H1 (cell line): ENCODE measurements around the gene PPP1R1B. TPM values are rescaled to one million over a fixed set of nuclear protein-coding genes. Genes with fewer than 3 reads are reported as not detected.
A peak's percentile ranks its signal among the peaks of the same experiment; 100 is the strongest.

Experiments used
- CTCF ChIA-PET: fragments of 300-600 bp; sonication (Branson Sonifier 250); formaldehyde crosslinking; loops from one replicate; lab custom pipeline; 2021; ENCODE audit not compliant: partially characterized antibody; lab: Charles Lee
- POLR2A ChIA-PET: fragments of 300-600 bp; sonication (Branson Sonifier 250); formaldehyde crosslinking; loops from one replicate; lab custom pipeline; 2021; ENCODE audit warnings: inconsistent platforms; ENCODE audit not compliant: partially characterized antibody; lab: Charles Lee
- DNase-seq, 2 experiments: peaks; one replicate each; pipeline versions ENCODE4 v3.0.0 to v3.0.0-alpha.2; 2010 to 2022; ENCODE audit warnings: low spot score in 2 of 2, low read depth in 1 of 2, mixed read lengths in 1 of 2
- FAIRE-seq: peaks from 2 replicates; lab custom pipeline; 2011; peaks lifted over from hg19 to GRCh38; lab: Jason Lieb, UNC
- H2AFZ ChIP-seq: 2 replicates; pipeline ENCODE4 v1.8.1; 2012; ENCODE audit warnings: low read length, inconsistent platforms
- H2AK5ac ChIP-seq: 2 replicates; pipeline ENCODE4 v1.6.1; 2013; ENCODE audit warnings: low read depth, low read length
- H2BK120ac ChIP-seq: replicated peaks from 2 replicates; pipeline ENCODE3; 2013; ENCODE audit warnings: low read depth, low read length, inconsistent platforms
- H2BK12ac ChIP-seq: 2 replicates; pipeline ENCODE4 v1.6.1; 2013; ENCODE audit warnings: low read depth, low read length
- H2BK15ac ChIP-seq: 2 replicates; pipeline ENCODE4 v1.6.1; 2013; ENCODE audit warnings: low read length
- H2BK20ac ChIP-seq: 2 replicates; pipeline ENCODE4 v1.6.1; 2013; ENCODE audit warnings: low read length
- H2BK5ac ChIP-seq: 2 replicates; pipeline ENCODE4 v1.6.1; 2013; ENCODE audit warnings: low read depth, low read length
- H3K14ac ChIP-seq: 2 replicates; pipeline ENCODE4 v1.6.1; 2013; ENCODE audit warnings: inconsistent platforms; ENCODE audit not compliant: insufficient read length
- H3K18ac ChIP-seq: 2 replicates; pipeline ENCODE4 v1.6.1; 2013; ENCODE audit warnings: low read length; ENCODE audit errors: extremely low read depth
- H3K23ac ChIP-seq: 2 replicates; pipeline ENCODE4 v1.6.1; 2013; ENCODE audit warnings: inconsistent platforms; ENCODE audit not compliant: insufficient read length
- H3K23me2 ChIP-seq: 2 replicates; pipeline ENCODE4 v1.6.1; 2013; ENCODE audit warnings: low read depth, low read length
- H3K27ac ChIP-seq: 2 replicates; pipeline ENCODE4 v1.6.1; 2011; ENCODE audit warnings: low read depth, low read length, inconsistent platforms
- H3K27me3 ChIP-seq, 4 experiments: replicated peaks in 1 of 4; 1 replicate in 1 of 4; 2 replicates in 3 of 4; pipeline versions ENCODE4 v1.6.1 to v1.8.1; 2011 to 2013; ENCODE audit warnings: low read length in 3 of 4, mild to moderate bottlenecking in 3 of 4, inconsistent platforms in 2 of 4, mixed read lengths in 2 of 4, moderate library complexity in 1 of 4; ENCODE audit not compliant: control insufficient read depth in 3 of 4, insufficient read depth in 3 of 4; ENCODE audit errors: extremely low read depth in 1 of 4
- H3K36me3 ChIP-seq, 4 experiments: 2 replicates each; pipeline versions ENCODE4 v1.6.1 to v1.8.1; 2011 to 2013; ENCODE audit warnings: mild to moderate bottlenecking in 4 of 4, low read length in 3 of 4, moderate library complexity in 2 of 4, control low read depth in 1 of 4, inconsistent platforms in 1 of 4; ENCODE audit not compliant: insufficient read depth in 4 of 4, control insufficient read depth in 2 of 4
- H3K4ac ChIP-seq: replicated peaks from 2 replicates; pipeline ENCODE3; 2013; ENCODE audit warnings: low read length, low read depth, mixed read lengths, inconsistent platforms; ENCODE audit not compliant: insufficient read length
- H3K4me1 ChIP-seq, 4 experiments: replicated peaks in 1 of 4; 1 replicate in 1 of 4; 2 replicates in 3 of 4; pipeline versions ENCODE4 v1.6.1 to v1.8.1; 2011 to 2013; ENCODE audit warnings: low read length in 3 of 4, inconsistent platforms in 2 of 4, mixed read lengths in 1 of 4; ENCODE audit not compliant: insufficient read depth in 4 of 4, control insufficient read depth in 3 of 4
- H3K4me2 ChIP-seq, 2 experiments: 2 replicates each; pipeline versions ENCODE4 v1.6.1 to v1.8.1; 2011 to 2013; ENCODE audit warnings: low read depth in 2 of 2, low read length in 2 of 2, control low read depth in 1 of 2, inconsistent platforms in 1 of 2, mild to moderate bottlenecking in 1 of 2; ENCODE audit not compliant: insufficient read depth in 1 of 2
- H3K4me3 ChIP-seq, 4 experiments: fragments of 200-600, 300-600 bp in 1 of 4; sonication (generic), shearing (Covaris generic), sonication (Bioruptor Twin) in 1 of 4; 2 replicates each; pipeline versions ENCODE4 v1.5.1 to v1.8.1; 2011 to 2016; ENCODE audit warnings: low read length in 4 of 4, low read depth in 3 of 4, control low read depth in 2 of 4, inconsistent platforms in 2 of 4, mild to moderate bottlenecking in 2 of 4, mixed read lengths in 1 of 4, moderate library complexity in 1 of 4; ENCODE audit not compliant: insufficient read depth in 2 of 4; ENCODE audit errors: extremely low read depth in 1 of 4
- H3K56ac ChIP-seq: replicated peaks from 2 replicates; pipeline ENCODE3; 2013; ENCODE audit warnings: low read depth, mild to moderate bottlenecking, mixed read lengths, low read length, inconsistent platforms; ENCODE audit not compliant: insufficient read length
- H3K79me1 ChIP-seq: 2 replicates; pipeline ENCODE4 v1.6.1; 2013; ENCODE audit warnings: low read depth, low read length, control low read depth
- H3K79me2 ChIP-seq, 2 experiments: 2 replicates each; pipeline versions ENCODE4 v1.6.1 to v1.8.1; 2012 to 2013; ENCODE audit warnings: low read length in 2 of 2, mild to moderate bottlenecking in 2 of 2, inconsistent platforms in 1 of 2; ENCODE audit not compliant: insufficient read depth in 2 of 2, control insufficient read depth in 1 of 2
- H3K9ac ChIP-seq, 4 experiments: replicated peaks in 1 of 4; 1 replicate in 1 of 4; 2 replicates in 3 of 4; pipeline versions ENCODE4 v1.6.1 to v1.8.1; 2011 to 2013; ENCODE audit warnings: low read depth in 3 of 4, low read length in 3 of 4, control low read depth in 2 of 4, mild to moderate bottlenecking in 2 of 4, moderate library complexity in 2 of 4, inconsistent platforms in 1 of 4; ENCODE audit errors: extremely low read depth in 1 of 4
- H3K9me3 ChIP-seq, 2 experiments: 2 replicates each; pipeline versions ENCODE4 v1.6.1 to v1.8.1; 2012 to 2013; ENCODE audit warnings: mild to moderate bottlenecking in 2 of 2, moderate library complexity in 2 of 2, control low read depth in 1 of 2, inconsistent platforms in 1 of 2, low read depth in 1 of 2, low read length in 1 of 2, mixed read lengths in 1 of 2; ENCODE audit not compliant: insufficient read depth in 2 of 2
- H4K20me1 ChIP-seq, 2 experiments: replicated peaks in 1 of 2; 2 replicates each; pipeline versions ENCODE3 to v1.8.1; 2011 to 2013; ENCODE audit warnings: inconsistent platforms in 2 of 2, low read length in 2 of 2, mild to moderate bottlenecking in 1 of 2; ENCODE audit not compliant: insufficient read depth in 2 of 2, control insufficient read depth in 1 of 2
- H4K5ac ChIP-seq: 2 replicates; pipeline ENCODE4 v1.6.1; 2013; ENCODE audit warnings: low read length, low read depth, mixed read lengths, inconsistent platforms; ENCODE audit not compliant: insufficient read length
- H4K8ac ChIP-seq: 2 replicates; pipeline ENCODE4 v1.8.0; 2013; ENCODE audit warnings: mild to moderate bottlenecking, moderate library complexity, low read length, inconsistent platforms; ENCODE audit not compliant: insufficient read depth; ENCODE audit errors: extremely low read depth
- H4K91ac ChIP-seq: replicated peaks from 2 replicates; pipeline ENCODE3; 2013; ENCODE audit warnings: low read length, mixed read lengths, inconsistent platforms; ENCODE audit not compliant: insufficient read length
- BACH1 ChIP-seq: IDR thresholded peaks from 2 replicates; pipeline ENCODE4 v1.6.1; 2012; ENCODE audit warnings: low read length, improper control_type of control experiment
- WGBS, 2 experiments: shearing (Covaris generic) in 1 of 2; methylation state at CpG; one replicate each; pipeline versions ENCODE4 v1.1.6 to v1.1.7; 2013 to 2015; ENCODE audit warnings: low lambda C conversion rate in 2 of 2, mixed read lengths in 2 of 2, inconsistent platforms in 1 of 2, low coverage in 1 of 2, missing lambda C conversion rate in 1 of 2; ENCODE audit not compliant: insufficient replicate concordance in 2 of 2, insufficient coverage in 1 of 2, insufficient read length in 1 of 2; ENCODE audit errors: extremely low coverage in 1 of 2, missing lambda C conversion rate in 1 of 2; 5-methylcytosine and 5-hydroxymethylcytosine counted together
- polyA plus RNA-seq, 7 experiments: library from polyadenylated mRNA; depleted of rRNA in 3 of 7; stranded (reverse) in 5 of 7; unstranded in 2 of 7; fragments of >200 nt in 5 of 7; fragments of 200-250 nt in 2 of 7; gene quantifications; 1 replicate in 5 of 7; 2 replicates in 1 of 7; 4 replicates in 1 of 7; pipeline versions ENCODE4 v1.2.1 to v1.2.3, GENCODE V29; 2011 to 2013; ENCODE audit warnings: missing spikeins in 2 of 7, mixed read lengths in 2 of 7
- total RNA-seq: library from RNA; stranded (reverse); fragmentation: NEBNext Ultra II Directional; extraction: Animal tissue kit (Norgen Biotek cat#: 25700); gene quantifications from 2 replicates; pipeline ENCODE4 v1.2.1, GENCODE V29; 2021
- TF ChIP-seq, protein P1 (sequence below), 3 experiments: IDR thresholded peaks; 1 replicate in 2 of 3; 2 replicates in 1 of 3; pipeline versions ENCODE4 v1.5.1 to v1.6.1; 2011; ENCODE audit warnings: low read length in 3 of 3, mild to moderate bottlenecking in 3 of 3, inconsistent platforms in 2 of 3, low read depth in 1 of 3, moderate library complexity in 1 of 3; ENCODE audit not compliant: insufficient read depth in 1 of 3; ENCODE audit errors: control extremely low read depth in 1 of 3

PPP1R1B gene
- total and polyA plus RNA-seq, 2 of the 8 experiments (the other 6 are each of a cell fraction or from before 2014, with no cell fraction given), result 10.7 to 22.3 TPM

DNA sequence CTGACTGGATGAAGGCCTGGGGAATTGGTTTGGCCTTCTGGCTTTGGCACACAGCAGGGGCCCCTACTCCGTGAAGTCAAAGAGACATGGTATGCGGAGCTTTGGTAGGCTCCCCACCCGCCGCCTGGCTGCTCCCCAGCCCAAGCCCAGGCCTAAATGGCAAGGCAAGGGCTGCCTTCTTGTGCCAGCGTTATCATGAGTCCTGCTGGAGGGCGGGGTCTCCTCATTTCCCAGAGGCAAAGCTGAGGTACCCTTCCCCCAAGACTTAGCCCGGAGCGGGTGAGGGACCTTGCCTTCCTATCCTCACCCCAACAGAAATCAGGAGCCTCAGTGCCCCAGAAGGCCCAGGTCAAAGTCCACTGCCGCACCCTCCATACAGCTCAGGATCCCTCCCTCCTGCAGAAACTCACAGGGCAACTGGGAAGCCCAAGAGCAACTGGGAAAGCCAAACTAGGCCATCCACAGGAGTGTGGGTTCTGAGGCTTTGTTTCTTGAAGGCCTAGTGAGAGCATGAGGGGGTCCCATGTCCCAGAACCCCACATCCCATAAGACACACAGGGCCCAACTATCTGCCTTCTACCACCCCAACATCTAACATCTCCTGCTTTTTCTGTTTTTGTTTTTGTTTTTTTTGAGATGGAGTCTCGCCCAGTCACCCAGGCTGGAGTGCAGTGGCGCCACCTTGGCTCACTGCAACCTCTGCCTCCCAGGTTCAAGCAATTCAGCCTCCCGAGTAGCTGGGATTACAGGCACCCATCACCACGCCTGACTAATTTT lies 51.8 kb downstream of the PPP1R1B start:
- H2AK5ac ChIP-seq, result no peak overlapping the region
- no peak overlapping the region for H3K4ac ChIP-seq
- H3K27me3 ChIP-seq, result no peaks in the 10 kb centered on the region
- H2AFZ ChIP-seq, result no peak overlapping the region
- no peaks in the 10 kb centered on the region for H4K20me1 ChIP-seq
- H4K8ac ChIP-seq, result no peak overlapping the region
- no peak for TF ChIP-seq BACH1
- TF ChIP-seq, protein P1, sequence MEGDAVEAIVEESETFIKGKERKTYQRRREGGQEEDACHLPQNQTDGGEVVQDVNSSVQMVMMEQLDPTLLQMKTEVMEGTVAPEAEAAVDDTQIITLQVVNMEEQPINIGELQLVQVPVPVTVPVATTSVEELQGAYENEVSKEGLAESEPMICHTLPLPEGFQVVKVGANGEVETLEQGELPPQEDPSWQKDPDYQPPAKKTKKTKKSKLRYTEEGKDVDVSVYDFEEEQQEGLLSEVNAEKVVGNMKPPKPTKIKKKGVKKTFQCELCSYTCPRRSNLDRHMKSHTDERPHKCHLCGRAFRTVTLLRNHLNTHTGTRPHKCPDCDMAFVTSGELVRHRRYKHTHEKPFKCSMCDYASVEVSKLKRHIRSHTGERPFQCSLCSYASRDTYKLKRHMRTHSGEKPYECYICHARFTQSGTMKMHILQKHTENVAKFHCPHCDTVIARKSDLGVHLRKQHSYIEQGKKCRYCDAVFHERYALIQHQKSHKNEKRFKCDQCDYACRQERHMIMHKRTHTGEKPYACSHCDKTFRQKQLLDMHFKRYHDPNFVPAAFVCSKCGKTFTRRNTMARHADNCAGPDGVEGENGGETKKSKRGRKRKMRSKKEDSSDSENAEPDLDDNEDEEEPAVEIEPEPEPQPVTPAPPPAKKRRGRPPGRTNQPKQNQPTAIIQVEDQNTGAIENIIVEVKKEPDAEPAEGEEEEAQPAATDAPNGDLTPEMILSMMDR (IDR thresholded peaks at IDR 0.05; ENCODE audit: control extremely low read depth in 1 of 3, insufficient read depth in 1 of 3, low read depth in 1 of 3, low read length in 3 of 3), result peak in 2 of 3 experiments; percentile 8 to 15; a peak in 2 of 4 replicates
- TF ChIP-seq, all 59 proteins: peak for 1
- 0 out of 2 replicates have a peak overlapping the region, but pooled peaks have one; percentile 7 for H2BK20ac ChIP-seq
- no peak for DNase-seq
- H3K9me3 ChIP-seq, result no peaks in the 10 kb centered on the region
- no peaks in the 10 kb centered on the region for H3K23me2 ChIP-seq
- CTCF ChIA-PET, result interaction anchor here (0.6 to 52.4 kb wide), 19 partner anchors 8 to 309 kb away, joined by 3 to 1885 read pairs (median 4); partner anchors contain the start of genes ERBB2, PNMT, PPP1R1B and STARD3
- 0 out of 2 replicates have a peak overlapping the region, but pooled peaks have one; percentile 17 for H2BK12ac ChIP-seq
- H3K23ac ChIP-seq, result no peak overlapping the region
- no peak overlapping the region for H3K14ac ChIP-seq
- POLR2A ChIA-PET, result interaction anchor here (1.0 to 38.1 kb wide), 7 partner anchors 3 to 60 kb away, joined by 3 to 708 read pairs (median 3); partner anchors contain the start of genes ERBB2, MIEN1, PGAP3 and PNMT
- H3K36me3 ChIP-seq, result peaks cover 0 to 3% (median 1%) of the 10 kb centered on the region in 4 experiments; a peak in 4 of 8 replicates
- no peaks in the 10 kb centered on the region for H3K79me2 ChIP-seq
- H3K4me1 ChIP-seq, result peaks cover 0 to 8% (median 5%) of the 10 kb centered on the region in 4 experiments; a peak in 5 of 7 replicates
- WGBS, 2 experiments, result 85% methylated on average over 13 of the region's 13 CpGs; no CpG with 5 or more reads in 1 of the 2 experiments
- H3K9ac ChIP-seq, result no peak overlapping the region
- no peak overlapping the region for H4K5ac ChIP-seq
- no peak for FAIRE-seq
- no peak overlapping the region for H3K4me2 ChIP-seq
- no peak overlapping the region for H3K56ac ChIP-seq
- H2BK120ac ChIP-seq, result no peak overlapping the region
- peak overlapping the region; percentile 22; the same call in 1 of the 2 replicates for H3K27ac ChIP-seq
- H2BK5ac ChIP-seq, result peak overlapping the region; percentile 30; the same call in 1 of the 2 replicates
- H3K4me3 ChIP-seq, result no peak overlapping the region
- 0 out of 2 replicates have a peak overlapping the region, but pooled peaks have one; percentile 31 for H2BK15ac ChIP-seq
- H3K79me1 ChIP-seq, result no peaks in the 10 kb centered on the region
- no peak overlapping the region; the same call in 1 of the 2 replicates for H3K18ac ChIP-seq
- no peak overlapping the region for H4K91ac ChIP-seq
